GM18498 (cell line): ENCODE data around the gene THY1.
"Not testable (repeated sequence)": the region's sequence is repeated elsewhere in the genome, so short reads cannot be mapped to it uniquely, and the experiment has no call there.

Source experiments
- ATAC-seq: cut with Tn5 transposase; IDR thresholded peaks from one replicate; pipeline ENCODE4 v1.9.1; 2021; ENCODE audit warnings: mild to moderate bottlenecking, moderate library complexity; ENCODE audit not compliant: unreplicated experiment

Gene THY1

GRCh38 chr11:119419834-119420492 is 3.0 kb downstream of the THY1 start:
- no peak for ATAC-seq

GRCh38 chr11:119419246-119419645 is 3.7 kb downstream of the THY1 start:
- no peak for ATAC-seq

- ATAC-seq, result no peak
Measured at GRCh38 chr11:119418759-119419158, 4.2 kb downstream of the THY1 start.

GRCh38 chr11:119417726-119418540 is 5.0 kb downstream of the THY1 start:
- ATAC-seq, result no peak

DNA sequence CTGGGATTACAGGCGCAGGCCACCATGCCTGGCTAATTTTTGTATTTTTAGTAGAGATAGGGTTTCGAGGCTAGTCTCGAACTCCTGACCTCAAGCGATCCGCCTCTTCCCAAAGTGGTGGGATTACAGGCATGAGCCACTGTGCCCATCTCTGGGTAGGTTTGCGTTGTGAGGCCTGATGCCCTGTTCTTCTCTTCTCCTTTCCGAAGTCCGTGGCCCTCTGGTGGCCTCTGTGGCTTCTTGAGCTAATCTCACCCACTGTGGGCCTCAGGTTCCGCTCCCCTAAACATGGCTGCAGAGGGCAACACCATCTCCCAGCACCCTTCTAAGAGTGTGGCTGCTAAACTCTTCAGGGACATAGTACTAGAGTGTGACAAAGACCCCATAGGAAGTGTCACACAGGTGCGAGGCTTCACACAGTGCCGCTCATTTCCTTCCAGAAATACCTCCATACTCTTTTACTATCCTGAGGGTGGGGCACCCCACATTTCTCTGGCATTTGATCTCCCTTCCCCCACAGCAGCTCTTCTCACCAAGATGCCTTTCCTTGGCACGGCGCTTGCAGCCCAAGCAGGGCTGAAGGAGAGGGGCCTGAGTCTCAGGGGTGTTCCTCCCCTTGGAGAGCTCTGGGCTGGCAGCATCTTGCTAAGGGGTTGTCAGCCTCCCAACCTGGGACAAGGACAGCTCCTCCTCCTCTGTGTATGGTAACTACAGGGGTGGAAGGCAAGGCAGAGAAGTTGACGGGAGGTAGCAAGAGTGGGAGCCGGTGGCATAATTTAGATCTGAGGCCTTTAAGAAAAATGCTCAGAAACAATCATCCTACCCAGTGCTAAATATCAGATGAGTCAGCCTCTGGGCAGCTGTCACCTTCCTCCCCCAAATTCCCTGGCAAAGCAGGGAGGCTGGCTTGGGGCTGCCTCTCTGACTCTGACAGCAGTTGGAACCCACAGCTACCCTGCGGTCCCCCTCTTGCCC is 6.1 kb downstream of the THY1 start:
- no peak for ATAC-seq

DNA sequence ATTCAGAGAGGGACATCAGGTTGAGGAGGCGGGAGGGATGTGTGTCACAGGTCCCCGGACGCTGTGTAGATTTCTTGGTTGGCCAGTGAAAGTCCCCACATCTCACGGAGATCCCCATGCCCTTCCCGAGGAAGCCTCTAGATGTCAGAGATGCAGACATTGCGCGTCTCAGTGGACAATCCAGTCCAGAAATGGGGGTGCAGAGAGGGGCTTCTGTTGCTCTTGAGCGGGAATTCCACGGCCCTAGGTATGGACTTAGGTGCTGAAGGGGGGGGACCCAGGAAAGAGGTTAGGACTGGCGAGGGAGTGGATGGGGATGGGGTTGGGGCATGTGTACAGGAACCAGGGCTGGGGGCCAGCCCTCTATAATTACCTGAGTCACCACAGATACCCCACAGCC is 7.0 kb downstream of the THY1 start:
- ATAC-seq, result no peak

DNA sequence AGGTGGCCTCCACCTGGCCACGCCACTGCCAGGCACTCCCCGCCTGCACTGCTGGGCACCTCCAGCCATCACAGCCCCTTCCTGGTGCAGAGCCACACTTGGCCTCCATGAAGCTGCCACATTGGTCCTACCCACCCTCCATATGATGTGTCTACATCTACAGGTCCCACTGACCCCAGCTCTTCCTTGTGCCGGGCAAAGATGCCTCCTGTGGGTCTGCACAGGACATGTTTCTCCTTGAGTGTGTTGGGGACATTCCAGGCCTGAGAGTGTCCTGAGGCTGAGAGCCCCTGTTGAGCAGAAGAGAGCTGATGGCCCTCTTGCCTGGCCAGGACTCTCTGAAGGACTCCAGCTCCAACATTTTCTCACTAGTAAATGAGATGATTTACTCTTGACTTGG is 7.5 kb downstream of the THY1 start:
- ATAC-seq, result no peak

DNA sequence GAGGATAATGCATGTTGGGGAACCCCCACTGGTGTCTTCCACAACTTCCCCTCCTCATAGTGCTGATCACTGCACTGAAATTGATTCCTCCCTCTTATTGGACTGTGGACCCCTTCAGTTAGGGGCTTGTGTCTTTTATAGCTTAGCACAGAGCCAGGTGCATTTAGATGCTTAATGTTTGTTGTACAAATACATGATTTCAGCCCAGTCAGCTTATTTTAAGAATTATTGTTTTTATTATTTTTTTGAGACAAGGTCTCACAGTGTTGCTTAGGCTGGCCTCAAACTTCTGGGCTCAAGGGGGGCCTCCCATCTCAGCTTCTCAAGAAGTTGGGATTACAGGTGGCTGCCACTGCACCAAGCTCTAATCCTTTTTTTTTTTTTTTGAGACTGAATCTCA is 8.2 kb downstream of the THY1 start:
- no peak for ATAC-seq

DNA sequence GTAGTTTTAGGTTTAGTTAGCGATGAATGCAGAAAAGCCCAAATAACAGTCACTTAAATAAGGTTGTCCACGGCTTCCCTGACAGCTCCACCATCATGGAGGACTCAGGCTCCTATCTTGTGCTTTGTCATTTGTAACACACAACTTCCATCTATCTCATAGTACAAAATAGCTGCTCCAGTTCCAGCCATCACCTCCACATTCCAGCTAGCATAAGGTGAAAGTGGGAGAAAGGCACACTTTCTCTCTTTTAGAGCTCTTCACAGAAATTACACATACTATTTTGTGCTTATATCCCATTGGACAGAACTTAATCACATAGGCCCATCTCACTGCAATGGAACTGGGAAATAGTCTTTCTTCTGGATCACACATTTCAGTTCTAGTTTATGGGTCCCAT is 8.7 kb downstream of the THY1 start:
- ATAC-seq, result no peak

DNA sequence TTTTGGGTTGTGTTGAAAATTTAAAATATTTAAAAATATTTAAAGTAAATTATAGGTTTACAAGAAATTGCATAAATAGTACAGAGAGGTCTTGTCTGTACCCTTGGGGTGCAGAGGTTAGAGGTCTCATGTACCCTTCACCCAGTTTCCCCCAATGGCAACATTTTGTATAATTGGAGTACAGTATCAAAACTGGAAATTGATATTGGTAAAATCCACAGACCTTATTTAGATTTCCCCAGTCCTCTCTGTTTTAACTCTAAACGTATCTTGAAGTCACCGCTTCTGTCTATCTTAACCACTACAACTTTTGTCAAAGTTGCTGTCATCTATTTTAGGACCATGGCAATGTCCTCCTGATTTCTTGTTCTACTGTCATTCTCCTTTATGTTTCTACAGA is 10.9 kb downstream of the THY1 start:
- ATAC-seq, result no peak

DNA sequence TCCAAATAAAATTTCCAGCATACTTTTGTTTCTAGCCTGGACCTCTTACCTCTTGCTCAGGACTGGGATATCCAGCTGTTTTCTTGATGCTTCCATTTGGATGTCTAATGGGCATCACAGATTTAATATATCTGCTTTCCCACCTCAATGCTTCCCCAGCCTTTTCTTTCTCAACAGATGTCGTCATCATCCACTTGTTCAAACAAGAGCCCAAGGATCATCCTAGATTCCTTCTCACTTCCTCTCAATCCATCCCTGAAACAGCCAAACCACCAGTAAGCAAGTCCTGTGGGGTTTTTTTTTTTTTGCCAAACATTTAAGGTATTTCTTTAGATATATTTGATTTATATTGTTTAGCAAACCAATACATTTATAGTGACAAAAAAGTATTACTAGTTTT is 12.5 kb downstream of the THY1 start:
- no peak for ATAC-seq

DNA sequence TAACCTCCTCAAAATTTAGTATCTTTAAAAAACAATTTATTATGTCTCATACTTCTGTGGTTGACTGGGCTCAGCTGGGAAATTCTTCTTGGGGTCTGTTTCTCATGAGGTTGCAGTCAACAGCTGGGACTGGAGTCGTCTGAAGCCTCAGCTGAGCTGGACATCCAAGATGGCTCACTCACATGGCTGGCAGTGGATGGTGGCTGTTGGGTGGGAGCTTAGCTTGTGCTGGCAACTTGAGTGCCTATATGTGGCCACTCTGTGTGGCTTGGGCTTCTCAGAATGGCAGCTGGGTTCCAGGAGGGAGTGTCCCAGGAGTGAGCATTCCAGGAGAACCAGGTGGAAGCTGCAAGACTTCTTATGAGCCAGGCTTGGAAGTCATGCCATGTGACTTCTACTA is 13.2 kb downstream of the THY1 start:
- no peak for ATAC-seq

GRCh38 chr11:119406005-119406404 is 17.0 kb downstream of the THY1 start:
- ATAC-seq, result no peak

GRCh38 chr11:119405448-119405847 is 17.5 kb downstream of the THY1 start:
- not testable (repeated sequence) for ATAC-seq

DNA sequence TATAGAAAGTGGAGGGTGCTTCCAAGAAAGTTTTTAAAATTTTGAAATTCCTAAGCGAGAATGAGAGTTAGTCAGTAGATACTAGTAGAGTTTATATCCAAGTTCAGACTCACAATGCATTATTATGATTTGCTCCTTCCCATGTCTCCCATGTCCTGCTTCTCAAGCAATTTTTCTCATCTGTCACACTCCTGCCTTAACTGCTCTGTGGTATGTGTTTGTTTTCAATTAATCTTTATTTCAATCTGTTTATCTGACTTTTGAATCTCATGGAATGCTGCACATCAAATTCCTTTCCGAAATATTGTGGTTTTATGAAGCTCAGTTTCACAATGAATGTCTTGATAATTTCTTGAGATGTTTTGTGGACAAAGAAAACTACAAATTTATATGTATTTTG is 18.1 kb downstream of the THY1 start:
- ATAC-seq, result no peak

GRCh38 chr11:119403021-119403420 is 20.0 kb downstream of the THY1 start:
- no peak for ATAC-seq

- no peak for ATAC-seq
Measured at GRCh38 chr11:119402470-119402869, 20.5 kb downstream of the THY1 start.

- no peak for ATAC-seq
Measured at GRCh38 chr11:119400860-119401259, 22.1 kb downstream of the THY1 start.

GRCh38 chr11:119397740-119398139 is 25.2 kb downstream of the THY1 start:
- ATAC-seq, result no peak

DNA sequence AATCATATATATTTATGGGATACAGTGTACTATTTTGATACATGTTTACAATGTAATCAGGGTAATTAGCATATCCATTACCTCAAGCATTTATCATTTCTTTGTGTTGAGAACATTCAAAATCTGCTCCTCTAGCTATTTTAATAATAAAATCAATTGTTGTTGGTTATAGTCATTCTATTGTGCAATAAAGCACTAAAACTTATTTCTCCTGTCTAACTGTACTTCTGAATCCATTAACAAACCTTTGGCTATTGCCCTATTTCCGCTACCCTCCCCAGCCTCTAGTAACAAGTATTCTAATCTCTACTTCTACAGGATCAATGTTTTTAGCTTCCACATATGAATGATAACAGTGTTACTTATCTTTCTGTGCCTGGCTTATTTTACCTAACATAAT is 26.1 kb downstream of the THY1 start:
- no peak for ATAC-seq

DNA sequence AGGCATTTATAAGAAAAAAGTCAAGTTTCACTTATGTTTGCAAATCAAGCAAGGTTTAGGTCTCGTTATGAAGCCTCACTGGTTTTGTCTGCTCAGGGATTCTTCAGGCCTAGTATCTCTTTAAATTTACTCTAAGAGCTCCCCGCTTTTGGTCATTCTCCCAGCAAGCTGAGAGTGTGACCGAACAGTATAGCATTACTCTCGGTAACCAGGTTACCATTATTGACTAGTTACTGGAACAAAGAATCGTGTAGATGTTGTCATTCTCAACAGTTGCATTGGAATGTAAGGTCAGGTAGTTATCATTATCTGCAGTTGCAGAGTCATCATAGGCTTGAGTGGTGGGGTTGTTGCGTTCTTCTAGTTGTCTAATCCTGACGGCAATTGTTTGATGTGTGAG is 31.7 kb downstream of the THY1 start:
- no peak for ATAC-seq
